Activated CD8-positive, alpha-beta memory T cell treated with anti-CD3 and anti-CD28 coated beads for 36 hours (primary cell): Measurements from ENCODE around the gene UTP20. TPM values are rescaled to one million over a fixed set of nuclear protein-coding genes. Genes with fewer than 3 reads are reported as not detected.
"Not testable (repeated sequence)": the region's sequence is repeated elsewhere in the genome, so short reads cannot be mapped to it uniquely, and the experiment has no call there.

Experiments used
- CTCF ChIA-PET: fragments of 350-600 bp; sonication (Branson Sonifier 250); formaldehyde crosslinking; loops from one replicate; lab custom pipeline; 2021; ENCODE audit warnings: antibody characterized with exemption; lab: Charles Lee
- POLR2A ChIA-PET: fragments of 350-600 bp; sonication (Branson Sonifier 250); formaldehyde crosslinking; loops from one replicate; lab custom pipeline; 2021; ENCODE audit warnings: antibody characterized with exemption; lab: Charles Lee
- total RNA-seq, 2 experiments: library from RNA; stranded (reverse); gene quantifications; one replicate each; pipeline ENCODE4 v1.2.3, GENCODE V29; 2021

UTP20 gene
- total RNA-seq, 2 experiments from 2014 or later: 54.8 to 58.0 TPM

DNA sequence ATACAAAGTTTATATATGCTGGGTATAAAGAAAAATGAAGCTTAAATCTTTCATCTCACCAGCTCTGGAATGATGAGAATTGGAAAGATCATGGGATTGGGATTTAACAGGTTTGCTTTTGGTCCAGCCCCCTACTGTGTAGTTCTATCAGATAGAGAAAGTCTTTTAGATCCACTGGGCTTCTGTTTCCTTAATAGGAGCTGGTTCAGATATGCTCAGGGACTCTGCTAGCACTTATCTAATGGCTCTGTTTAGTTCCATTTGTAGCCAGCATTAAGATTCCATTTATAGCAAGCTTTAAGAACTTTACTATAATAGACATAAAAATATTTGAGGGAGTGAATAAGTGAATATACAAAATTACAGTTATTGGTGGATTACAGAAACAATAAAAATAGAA, 42.6 kb downstream of the UTP20 start:
- CTCF ChIA-PET: no interaction called here

DNA sequence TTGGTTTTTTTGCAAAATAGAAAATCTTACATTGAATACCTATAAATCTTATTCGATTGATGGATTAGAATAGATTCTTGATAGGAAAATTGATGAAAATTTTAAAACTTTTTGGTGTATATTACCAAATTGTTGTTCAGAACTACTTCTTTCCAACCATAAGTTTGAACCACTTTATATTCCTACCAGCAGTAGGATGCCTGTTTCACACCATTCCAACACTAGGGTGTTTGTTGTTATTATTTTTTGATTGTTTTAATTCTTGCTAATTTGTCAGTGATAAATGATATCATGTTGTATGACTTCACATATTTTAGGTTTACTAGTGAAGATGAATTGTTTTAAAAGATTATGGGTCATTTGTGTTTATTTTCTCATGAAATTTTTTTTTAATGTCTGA, 43.4 kb downstream of the UTP20 start:
- POLR2A ChIA-PET: no interaction called here
- CTCF ChIA-PET: no interaction called here

More for the DNA sequence above, 42.6 kb downstream of the UTP20 start:
- POLR2A ChIA-PET: no interaction called here

DNA sequence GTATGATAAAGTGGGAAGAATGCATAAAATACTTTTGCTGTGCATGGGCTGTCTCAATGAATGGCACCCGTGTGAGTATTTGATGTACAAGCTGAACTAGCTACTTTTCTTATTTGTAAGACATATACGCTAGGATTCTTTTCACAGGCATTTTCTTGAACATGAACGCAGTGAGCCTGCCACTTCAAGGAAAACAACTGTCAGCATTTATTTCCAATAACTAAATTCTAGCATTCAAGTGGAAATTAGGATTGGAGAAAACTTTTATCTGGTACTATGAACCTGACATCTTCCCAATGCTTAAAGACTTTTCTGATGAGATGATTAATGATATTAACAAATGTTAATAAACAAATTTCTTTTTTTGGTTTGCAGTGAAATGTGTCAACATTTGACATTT, 45.7 kb downstream of the UTP20 start:
- ChIA-PET CTCF (no interaction called here), POLR2A (no interaction called here)

DNA sequence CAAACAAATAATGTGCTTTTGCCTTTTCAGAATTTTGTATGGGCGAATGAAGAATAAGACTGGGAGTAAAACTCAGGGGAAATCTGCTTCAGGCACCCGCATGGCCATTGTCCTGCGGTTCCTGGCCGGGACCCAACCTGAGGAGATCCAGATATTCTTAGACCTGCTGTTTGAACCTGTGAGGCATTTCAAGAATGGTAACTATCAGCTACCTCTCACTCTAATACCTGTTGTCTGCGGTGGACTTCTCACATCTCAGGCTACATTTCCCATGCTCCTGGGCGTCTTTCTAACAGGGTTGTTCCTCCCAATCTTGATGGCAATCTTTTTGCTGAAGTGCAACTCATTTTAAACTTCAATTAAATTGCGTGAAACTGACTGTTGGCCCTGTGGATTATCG, 47.1 kb downstream of the UTP20 start:
- POLR2A ChIA-PET: no interaction called here
- CTCF ChIA-PET: no interaction called here

DNA sequence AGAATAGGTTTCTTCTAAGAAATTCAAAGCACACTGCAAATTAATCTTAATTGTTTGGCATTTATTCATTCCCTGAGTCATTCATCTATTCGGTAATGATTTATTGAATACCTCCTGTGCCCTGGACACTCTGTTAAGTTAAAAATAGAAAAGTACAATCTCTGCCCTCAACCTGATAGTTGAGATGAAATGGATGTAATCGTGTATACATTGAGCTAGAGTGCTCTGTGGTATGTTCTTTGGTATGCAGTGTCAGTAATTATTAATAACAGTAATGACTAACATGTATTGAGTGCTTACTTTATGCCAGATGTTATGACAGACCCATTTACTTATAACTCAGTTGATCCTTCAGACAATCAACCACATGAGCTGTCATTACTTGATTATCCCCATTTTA, 47.6 kb downstream of the UTP20 start:
- POLR2A ChIA-PET: no interaction called here

DNA sequence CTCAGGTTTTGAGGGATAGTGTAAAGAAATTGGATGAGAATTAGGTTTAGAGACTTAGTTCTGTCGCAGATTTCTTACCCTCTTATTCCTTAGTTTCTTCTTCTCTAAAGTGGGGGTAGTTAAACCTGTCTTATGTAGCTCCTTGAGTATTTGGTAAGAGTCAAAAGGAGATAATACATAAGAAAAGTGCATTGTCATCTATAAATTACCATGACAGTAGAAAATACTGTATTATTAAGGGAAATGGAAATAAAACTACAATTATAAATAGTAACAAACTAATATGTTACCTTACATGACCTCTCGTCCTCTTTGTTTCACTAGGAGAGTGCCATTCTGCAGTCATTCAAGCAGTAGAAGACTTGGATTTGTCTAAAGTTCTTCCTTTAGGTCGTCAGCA, 49.0 kb downstream of the UTP20 start:
- POLR2A ChIA-PET: no interaction called here
- CTCF ChIA-PET: no interaction called here

More for the DNA sequence above, 47.6 kb downstream of the UTP20 start:
- CTCF ChIA-PET: no interaction called here

DNA sequence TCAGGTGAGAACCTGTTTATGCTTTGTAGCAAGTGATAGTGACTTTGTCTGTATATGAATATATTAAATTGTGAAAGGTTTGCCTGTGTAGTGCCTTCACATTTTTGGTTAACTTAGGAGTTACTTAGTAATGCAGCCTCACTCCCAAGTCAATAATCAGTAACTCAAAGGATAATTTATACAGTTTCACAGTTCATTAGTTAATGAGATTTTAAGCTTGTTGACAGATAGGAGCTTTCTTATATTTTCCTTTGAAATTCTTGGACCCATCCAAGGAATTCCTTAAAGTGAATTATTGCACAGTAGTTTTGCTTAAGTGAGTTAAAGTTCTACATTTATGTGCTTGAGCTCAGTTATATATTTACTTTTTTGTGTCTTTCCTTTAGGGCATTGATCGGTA, 50.7 kb downstream of the UTP20 start:
- POLR2A ChIA-PET: no interaction called here
- CTCF ChIA-PET: no interaction called here

DNA sequence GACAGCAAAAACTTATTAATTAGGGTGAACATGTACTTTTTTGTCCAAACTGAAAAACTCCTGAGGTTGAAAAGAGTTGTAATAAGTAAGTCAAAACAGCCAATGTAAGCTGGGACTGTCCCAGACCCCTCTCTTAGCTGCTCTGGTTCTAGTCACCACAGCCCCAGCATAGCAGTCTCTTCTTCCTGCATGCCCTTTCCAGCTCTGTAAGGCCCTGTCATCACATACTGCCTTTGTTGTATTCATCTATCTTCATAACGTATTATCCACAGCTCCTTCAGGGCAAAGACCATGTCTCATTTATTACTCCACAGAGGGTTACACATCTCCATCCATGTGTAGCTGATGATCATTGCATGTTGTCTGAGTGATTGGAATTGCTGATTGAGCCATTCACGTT, 56.5 kb downstream of the UTP20 start:
- ChIA-PET CTCF (no interaction called here), POLR2A (no interaction called here)

DNA sequence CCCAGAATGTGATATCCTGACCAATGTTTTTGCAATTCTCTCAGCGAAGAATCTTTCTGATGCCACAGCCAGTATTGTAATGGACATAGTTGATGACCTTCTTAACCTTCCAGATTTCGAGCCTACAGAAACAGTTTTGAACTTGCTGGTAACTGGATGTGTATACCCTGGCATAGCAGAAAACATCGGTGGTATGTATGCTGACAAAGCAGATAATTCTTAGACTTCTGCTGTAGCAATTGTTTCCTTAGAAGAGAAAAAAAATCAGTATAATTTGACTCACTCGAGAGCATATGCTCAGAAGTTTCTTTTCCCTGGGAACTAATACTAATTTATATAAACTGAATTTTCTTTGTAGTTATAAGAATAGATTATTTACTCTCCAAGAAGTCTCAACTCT, 58.2 kb downstream of the UTP20 start:
- POLR2A ChIA-PET: interaction anchor here (1.0 kb wide), 1 partner anchor 17 kb away, joined by 3 read pairs; no protein-coding TSS in a partner anchor
- CTCF ChIA-PET: no interaction called here

DNA sequence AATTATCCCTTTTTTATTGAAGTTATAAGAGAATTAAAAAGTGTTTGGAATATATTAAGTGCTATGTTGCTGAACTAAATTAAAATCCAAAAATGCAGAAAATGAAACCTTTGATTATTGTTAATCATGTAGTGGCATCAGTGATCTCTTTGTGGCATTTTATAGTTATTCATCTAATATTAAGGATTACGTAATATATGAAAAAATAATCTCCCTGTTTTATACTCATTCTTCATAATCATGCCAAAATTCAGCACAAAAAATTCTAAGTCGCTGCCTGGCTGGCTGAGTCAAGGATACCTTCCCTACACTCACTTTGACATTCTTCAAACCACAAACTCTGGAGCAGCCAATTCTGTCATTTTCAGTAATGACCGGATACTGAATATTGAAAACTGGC, 64.0 kb downstream of the UTP20 start:
- ChIA-PET CTCF (no interaction called here), POLR2A (no interaction called here)

DNA sequence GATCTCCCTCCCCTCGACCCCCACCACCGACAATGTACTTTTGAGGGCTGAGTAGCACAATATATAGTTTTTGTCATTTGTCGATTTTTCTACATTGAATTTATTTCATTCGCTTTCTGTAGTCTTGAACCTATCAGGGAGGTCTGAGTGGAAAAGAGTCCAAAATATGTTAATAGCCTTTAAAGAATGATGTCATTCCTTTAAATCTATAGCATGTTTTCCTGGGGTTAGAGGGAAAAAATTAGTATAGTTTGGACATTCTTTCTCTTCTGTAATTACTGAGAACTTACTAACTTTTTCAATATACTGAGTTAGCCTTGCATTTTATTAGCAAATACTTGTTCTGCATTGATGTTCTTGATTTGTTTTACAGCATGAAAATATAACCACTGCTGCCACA, 71.8 kb downstream of the UTP20 start:
- ChIA-PET CTCF (interaction anchor here (0.7 kb wide), 1 partner anchor 531 kb away, joined by 3 read pairs; no protein-coding TSS in a partner anchor), POLR2A (no interaction called here)

DNA sequence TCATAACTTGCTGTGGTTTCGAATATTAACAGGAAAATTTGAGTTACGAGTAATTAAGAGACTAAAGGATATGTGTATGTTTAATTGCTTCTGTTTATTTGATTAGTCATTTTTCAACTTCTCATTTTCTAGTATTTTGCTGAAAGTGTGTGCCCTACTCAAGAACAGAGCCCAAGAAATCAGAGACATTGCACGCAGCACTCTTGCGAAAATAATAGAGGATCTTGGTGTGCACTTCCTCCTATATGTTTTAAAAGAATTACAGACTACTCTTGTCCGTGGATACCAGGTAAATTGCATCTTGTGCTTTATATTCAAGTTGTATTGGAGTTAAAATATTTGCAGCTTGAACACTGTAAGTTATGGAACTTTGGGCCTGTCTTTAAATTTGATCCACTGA, 76.9 kb downstream of the UTP20 start:
- POLR2A ChIA-PET: interaction anchor here (0.6 kb wide), 1 partner anchor 1128 kb away, joined by 9 read pairs; no protein-coding TSS in a partner anchor
- CTCF ChIA-PET: no interaction called here

DNA sequence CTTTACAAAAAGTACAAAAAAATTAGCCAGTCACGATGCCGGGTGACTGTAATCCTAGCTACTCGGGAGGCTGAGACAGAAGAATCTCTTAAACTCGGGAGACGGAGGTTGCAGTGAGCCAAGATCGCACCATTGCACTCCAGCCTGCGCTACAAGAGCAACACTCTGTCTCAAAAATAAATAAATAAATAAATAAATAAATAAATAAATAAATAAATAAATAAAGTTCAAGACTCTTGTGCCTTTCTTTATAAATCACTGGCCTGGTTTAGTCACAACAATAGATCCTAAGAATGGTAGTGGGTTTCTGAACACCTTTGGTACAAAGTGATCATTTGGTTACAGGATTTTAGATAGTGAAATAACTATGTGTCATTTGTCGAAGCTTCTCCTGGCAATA, 81.5 kb downstream of the UTP20 start:
- CTCF ChIA-PET: interaction anchor here (0.5 kb wide), 1 partner anchor 16 kb away, joined by 7 read pairs; no protein-coding TSS in a partner anchor

DNA sequence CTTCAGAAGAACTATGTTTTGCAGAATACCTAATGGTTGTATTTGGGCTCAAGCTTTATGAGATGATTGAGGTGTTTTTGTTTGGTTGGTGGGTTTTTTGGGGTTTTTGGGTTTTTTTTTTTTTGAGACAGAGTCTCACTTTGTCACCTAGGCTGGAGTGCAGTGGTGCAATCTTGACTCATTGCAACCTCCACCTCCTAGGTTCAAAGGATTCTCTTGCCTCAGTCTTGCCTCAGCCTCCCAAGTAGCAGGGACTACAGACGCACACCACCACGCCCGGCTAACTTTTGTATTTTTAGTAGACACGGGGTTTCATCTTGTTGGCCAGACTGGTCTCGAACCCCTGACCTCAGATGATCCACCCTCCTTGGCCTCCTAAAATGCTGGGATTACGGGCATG, 88.1 kb downstream of the UTP20 start:
- POLR2A ChIA-PET: interaction anchor here (0.6 kb wide), 1 partner anchor 443 kb away, joined by 3 read pairs; no protein-coding TSS in a partner anchor
- CTCF ChIA-PET: no interaction called here

More for the DNA sequence above, 81.5 kb downstream of the UTP20 start:
- POLR2A ChIA-PET: no interaction called here

DNA sequence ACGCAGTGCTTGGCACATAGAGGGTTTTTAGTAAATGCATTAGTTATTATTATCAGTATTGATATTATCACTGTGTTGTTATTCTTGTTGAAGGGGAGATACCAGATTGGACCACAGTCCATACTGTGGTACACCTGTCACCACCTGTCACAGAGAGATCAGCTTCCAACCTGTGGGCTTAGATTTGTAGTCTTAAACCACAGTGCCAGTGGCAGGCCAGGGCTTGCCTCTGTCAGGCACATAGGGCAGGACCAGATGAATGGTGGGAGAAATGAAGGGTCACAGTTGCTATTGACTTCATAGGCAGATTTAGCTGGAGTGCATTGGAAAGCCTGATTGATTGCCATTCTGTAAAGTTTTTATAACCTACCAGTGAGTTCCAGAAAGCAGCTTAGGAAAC, 92.5 kb downstream of the UTP20 start:
- CTCF ChIA-PET: interaction anchor here (1.2 kb wide), 1 partner anchor 13 kb away, joined by 3 read pairs; no protein-coding TSS in a partner anchor
- POLR2A ChIA-PET: no interaction called here

DNA sequence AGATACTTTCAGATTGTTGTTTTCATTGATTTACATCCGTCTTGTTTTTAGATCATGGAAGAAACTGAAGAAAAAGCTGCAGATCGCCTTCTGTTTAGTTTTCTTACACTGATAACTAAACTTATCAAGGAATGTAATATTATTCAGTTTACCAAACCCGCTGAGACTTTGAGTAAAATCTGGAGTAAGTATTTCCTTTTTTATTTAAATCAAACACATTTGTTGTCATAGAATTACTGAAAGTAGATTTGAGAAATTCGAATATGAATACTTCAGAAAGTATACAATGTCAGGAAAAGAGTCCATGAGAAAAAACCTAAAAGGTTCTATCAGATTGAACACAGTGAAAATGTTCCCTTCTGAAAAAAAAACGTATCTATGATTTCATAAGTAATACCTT, 95.7 kb downstream of the UTP20 start:
- ChIA-PET CTCF (no interaction called here), POLR2A (no interaction called here)

DNA sequence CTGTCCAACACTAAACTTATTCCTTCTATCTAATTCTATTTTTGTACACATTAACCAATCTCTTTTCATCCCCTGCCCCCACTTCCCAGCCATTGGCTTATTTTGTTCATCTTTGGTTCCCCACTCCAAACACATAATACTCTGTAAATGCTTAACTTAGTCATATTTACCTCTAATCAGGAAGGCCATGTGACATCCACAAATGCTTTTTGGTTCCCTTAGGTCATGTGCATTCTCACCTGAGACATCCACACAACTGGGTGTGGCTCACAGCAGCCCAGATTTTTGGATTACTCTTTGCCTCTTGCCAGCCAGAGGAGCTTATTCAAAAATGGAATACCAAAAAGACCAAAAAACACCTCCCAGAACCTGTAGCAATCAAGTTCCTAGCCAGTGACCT, 99.2 kb downstream of the UTP20 start:
- ChIA-PET POLR2A (no interaction called here), CTCF (no interaction called here)

DNA sequence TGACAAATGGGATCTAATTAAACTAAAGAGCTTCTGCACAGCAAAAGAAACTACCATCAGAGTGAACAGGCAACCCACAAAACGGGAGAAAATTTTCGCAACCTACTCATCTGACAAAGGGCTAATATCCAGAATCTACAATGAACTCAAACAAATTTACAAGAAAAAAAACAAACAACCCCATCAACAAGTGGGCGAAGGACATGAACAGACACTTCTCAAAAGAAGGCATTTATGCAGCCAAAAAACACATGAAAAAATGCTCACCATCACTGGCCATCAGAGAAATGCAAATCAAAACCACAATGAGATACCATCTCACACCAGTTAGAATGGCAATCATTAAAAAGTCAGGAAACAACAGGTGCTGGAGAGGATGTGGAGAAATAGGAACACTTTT, 111.3 kb downstream of the UTP20 start:
- POLR2A ChIA-PET, CTCF ChIA-PET: not testable (repeated sequence)

DNA sequence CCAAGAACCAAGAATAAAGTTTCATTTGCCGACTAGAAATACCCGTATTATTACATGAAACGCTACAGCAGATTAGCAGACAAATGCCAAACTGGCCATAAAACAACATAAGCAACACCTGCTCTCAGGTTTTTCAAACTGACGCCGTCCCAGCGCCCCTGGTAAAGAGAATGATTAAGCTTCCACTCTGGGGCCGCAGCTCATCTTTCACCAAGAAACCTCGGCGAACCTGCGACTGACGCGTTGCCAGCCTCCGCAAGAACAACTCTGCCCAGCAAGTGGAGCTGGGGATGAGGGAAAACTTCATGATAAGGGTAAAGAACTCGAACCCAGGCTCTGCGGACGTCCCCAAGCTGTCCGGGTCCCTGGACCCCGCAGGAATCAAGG, 127.1 kb downstream of the UTP20 start:
- POLR2A ChIA-PET: interaction anchor here (1.2 kb wide), 1 partner anchor 127 kb away, joined by 3 read pairs; the partner anchor contains the start of gene UTP20
- CTCF ChIA-PET: no interaction called here

DNA sequence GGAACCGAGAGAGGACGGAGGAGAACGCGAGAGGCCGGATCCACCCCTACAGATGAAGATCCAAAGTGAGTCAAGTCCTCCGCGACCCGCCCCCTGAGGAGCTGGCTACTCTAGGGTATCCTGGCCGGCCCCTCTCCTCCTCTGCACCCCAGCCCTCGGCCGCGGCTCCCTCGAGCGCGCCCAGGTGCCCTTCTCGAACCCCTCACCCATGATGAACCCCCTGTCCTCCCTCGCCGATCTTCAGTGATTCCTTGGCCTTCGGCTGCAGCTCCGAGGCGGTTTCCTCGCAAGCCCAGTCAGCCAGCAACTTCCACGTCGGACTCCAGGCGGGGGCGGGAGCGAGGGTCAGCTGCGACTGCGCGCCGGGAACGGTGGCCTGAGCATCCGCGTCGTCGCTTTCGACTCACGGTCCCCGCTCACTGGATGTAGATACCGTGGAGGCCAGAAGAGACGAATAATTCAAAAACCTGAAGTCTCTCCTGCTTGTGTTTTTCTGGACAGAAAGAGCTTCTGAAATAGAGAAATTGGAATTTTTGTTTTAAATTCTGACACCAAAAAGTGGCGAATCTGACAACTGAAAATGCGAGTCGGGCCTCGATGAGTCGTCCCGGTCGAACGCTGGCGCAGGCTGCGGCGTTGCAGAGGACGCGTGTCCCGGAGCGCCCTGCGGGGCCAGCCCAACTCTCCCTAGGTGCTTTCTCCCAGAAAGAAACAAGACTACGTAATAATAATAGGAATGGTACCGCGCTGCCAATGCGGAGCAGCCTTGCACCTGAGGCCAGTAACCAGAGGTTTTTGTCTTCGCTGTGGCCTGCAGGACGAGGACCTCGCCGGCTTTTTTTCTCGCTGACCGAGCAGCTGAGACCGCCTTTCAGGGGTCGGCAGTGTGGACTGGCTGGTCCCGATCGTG, 127.8 kb downstream of the UTP20 start, which contains the start of gene ARL1:
TSS of gene ARL1 (minus strand) at position 337 of the 910 bp plus-strand sequence. CDS start at position 210, 127 bp downstream.
- POLR2A ChIA-PET: interaction anchor here (1.2 kb wide), 1 partner anchor 128 kb away, joined by 3 read pairs; the partner anchor contains the start of gene UTP20
- CTCF ChIA-PET: no interaction called here

DNA sequence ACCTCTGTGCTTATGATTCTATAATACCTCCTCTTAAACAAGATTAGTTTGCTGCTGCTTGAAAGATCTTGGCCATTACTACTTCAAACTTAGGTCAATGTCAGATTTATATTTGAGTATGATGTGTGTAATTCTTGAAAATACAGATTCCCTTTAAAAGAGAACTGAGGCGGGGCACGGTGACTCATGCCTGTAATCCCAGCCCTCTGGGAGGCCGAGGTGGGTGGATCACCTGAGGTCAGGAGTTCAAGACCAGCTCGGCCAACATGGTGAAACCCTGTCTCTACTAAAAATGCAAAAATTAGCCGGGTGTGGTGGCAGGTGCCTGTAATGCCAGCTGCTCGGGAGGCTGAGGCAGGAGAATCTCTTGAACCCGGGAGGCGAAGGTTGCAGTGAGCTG, 130.3 kb downstream of the UTP20 start:
- POLR2A ChIA-PET, CTCF ChIA-PET: not testable (repeated sequence)
